Pancreas (tissue), 10 donors: ENCODE measurements around the gene CFAP410. TPM values are rescaled to one million over a fixed set of nuclear protein-coding genes. Genes with fewer than 3 reads are reported as not detected.

Experiments
- ATAC-seq, 4 donors: fragments of 200-7000 bp; cut with Tn5 transposase; one replicate each; pipeline versions ENCODE4 v1.8.0 to v1.9.1; 2020; ENCODE audit warnings: mild to moderate bottlenecking in 4 of 4, moderate library complexity in 4 of 4
- DNase-seq, 6 donors: peaks; one replicate each; pipeline ENCODE4 v3.0.0-alpha.2; 2020
- FAIRE-seq: peaks from 2 replicates; lab custom pipeline; 2012; peaks lifted over from hg19 to GRCh38; lab: Jason Lieb, UNC
- H3K27ac ChIP-seq, 4 donors: fragments of 200-600 bp; sonication (generic); 1 replicate in 3 of 4; 2 replicates in 1 of 4; pipeline versions ENCODE4 v1.5.0 to v1.8.0; 2020
- H3K27me3 ChIP-seq, 4 donors: fragments of 200-600 bp; one replicate each; pipeline ENCODE4 v1.8.0; 2021
- H3K36me3 ChIP-seq, 3 donors: fragments of 200-600 bp; sonication (generic) in 1 of 3; one replicate each; pipeline versions ENCODE4 v1.5.0 to v1.8.0; 2020 to 2021
- H3K4me1 ChIP-seq, 3 donors: fragments of 200-600 bp; one replicate each; pipeline ENCODE4 v1.8.0; 2021
- H3K4me3 ChIP-seq, 4 donors: fragments of 200-600 bp; sonication (generic) in 2 of 4; one replicate each; pipeline versions ENCODE4 v1.5.0 to v1.8.0; 2020 to 2021
- H3K9me3 ChIP-seq, 4 donors: fragments of 200-600 bp; one replicate each; pipeline ENCODE4 v1.8.0; 2021
- WGBS, 2 donors: extraction: QIAGEN DNeasy Blood & Tissue Kit; methylation state at CpG; one replicate each; pipeline ENCODE4 v1.1.7; 2013; 5-methylcytosine and 5-hydroxymethylcytosine counted together
- intact Hi-C, 3 donors: fragments of 100-400 bp; cut with DNase I; formaldehyde crosslinking; loops; one replicate each; pipeline versions ENCODE4 v1.11.1 to v1.14.2; 2022
- polyA plus RNA-seq, 2 donors: library from polyadenylated mRNA; stranded (reverse); fragments of 200-250 nt; gene quantifications; one replicate each; pipeline ENCODE4 v1.2.3, GENCODE V29; 2013
- total RNA-seq, 6 donors: library from RNA; stranded (reverse); fragmentation: NEBNext Ultra II Directional in 4 of 6; extraction: Animal tissue kit (Norgen Biotek cat#: 25700) in 4 of 6; gene quantifications; one replicate each; pipeline versions ENCODE4 v1.2.1 to v1.2.4, GENCODE V29; 2021 to 2023
- TF ChIP-seq, protein P1 (sequence below), 4 donors: fragments of 200-600 bp; sonication (generic) in 3 of 4; IDR thresholded peaks; one replicate each; pipeline versions ENCODE4 v1.5.0 to v1.8.0; 2021; ENCODE audit warnings: antibody characterized with exemption in 4 of 4
- donor health status: healthy with polysubstance abuse.
- donor health status: DM: no; HTN: no; CAD: no; lungs with moderate emphysema.
- donor health status: DM: no; HTN: no; CAD: no.
- donor health status: control.
- donor health status: control.
- donor health status: Bipolar disorder and iron deficiency.
- donor health status: DM: yes; HTN: yes; CAD: no.
- donor health status: DM: no; HTN: no; CAD: no.
- donor health status: DM: no; HTN: no; CAD: no.
- donor health status: DM: yes; HTN: yes; CAD: no.

The CFAP410 gene
- total and polyA plus RNA-seq, 8 donors = 10.3 to 118 (median 16.3) TPM

DNA sequence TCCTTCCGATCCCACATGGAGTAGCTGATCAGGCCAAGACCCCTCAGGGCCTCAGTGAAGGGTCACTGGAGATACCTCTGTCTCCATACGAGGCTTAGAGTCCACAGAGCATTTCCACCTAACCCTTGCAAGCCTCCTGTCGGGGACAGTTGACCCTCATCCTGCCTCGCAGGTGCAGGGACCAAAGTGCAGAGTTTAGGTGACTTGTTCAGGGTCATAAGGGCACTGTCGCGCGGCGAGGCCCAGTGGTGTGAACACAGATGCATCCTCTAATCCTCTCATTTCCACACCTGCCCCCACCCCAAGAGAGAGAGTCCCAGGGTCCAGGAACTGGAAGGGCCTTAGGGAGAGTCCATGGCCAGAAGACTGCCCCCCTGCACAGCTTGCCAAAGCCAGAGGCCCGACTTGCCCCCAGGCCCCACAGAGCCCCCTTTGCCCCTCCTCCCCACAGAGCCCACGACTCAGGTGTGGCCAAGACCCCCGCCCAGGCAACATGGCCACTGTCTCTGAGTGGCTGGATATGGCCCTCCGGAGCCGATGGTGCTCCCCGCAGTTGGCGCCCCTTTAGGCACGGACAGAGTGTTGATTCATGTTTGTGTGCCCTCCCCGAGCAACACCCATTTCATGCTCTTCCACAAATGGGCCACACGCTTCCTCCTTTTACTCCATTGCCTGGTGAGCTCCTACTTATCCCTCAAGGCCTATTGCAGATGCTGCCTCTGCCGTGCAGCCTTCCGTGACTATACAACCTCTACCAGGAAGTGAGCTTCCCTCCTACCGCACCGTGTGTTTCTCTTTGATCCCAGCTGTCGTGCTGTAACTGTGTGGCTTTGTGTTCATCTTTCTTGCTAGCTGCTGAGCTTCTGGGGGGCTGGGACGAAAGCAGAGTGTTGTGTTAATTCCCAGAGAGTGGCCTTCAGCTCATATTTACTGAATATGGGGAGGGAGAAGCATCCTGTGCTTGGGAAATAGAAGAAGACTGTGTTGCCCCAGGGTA is 15.9 kb upstream of the CFAP410 start:
- TF ChIP-seq, protein P1, sequence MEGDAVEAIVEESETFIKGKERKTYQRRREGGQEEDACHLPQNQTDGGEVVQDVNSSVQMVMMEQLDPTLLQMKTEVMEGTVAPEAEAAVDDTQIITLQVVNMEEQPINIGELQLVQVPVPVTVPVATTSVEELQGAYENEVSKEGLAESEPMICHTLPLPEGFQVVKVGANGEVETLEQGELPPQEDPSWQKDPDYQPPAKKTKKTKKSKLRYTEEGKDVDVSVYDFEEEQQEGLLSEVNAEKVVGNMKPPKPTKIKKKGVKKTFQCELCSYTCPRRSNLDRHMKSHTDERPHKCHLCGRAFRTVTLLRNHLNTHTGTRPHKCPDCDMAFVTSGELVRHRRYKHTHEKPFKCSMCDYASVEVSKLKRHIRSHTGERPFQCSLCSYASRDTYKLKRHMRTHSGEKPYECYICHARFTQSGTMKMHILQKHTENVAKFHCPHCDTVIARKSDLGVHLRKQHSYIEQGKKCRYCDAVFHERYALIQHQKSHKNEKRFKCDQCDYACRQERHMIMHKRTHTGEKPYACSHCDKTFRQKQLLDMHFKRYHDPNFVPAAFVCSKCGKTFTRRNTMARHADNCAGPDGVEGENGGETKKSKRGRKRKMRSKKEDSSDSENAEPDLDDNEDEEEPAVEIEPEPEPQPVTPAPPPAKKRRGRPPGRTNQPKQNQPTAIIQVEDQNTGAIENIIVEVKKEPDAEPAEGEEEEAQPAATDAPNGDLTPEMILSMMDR (IDR thresholded peaks at IDR 0.05) = no peak
- no peak for ATAC-seq
- DNase-seq = no peak
- FAIRE-seq = no peak
- WGBS, 2 donors = 59 to 70% methylated on average over 24 of the region's 24 CpGs
- H3K9me3 ChIP-seq = no peaks in the 10 kb centered on the region
- H3K36me3 ChIP-seq = no peaks in the 10 kb centered on the region
- no peaks in the 10 kb centered on the region for H3K4me1 ChIP-seq
- H3K4me3 ChIP-seq = no peak overlapping the region
- no peak overlapping the region for H3K27ac ChIP-seq
- intact Hi-C loops = no loop called here
- H3K27me3 ChIP-seq = peaks cover 0 to 5% (median 0%) of the 10 kb centered on the region in 4 donors

GRCh38 chr21:44354001-44354405 is 14.8 kb upstream of the CFAP410 start:
- ATAC-seq (peak in 3 of 4 donors; percentile 6 to 35 (median 17)), DNase-seq (no peak), FAIRE-seq (no peak)
- H3K4me1 ChIP-seq = no peaks in the 10 kb centered on the region
- peaks cover 0 to 5% (median 0%) of the 10 kb centered on the region in 4 donors for H3K27me3 ChIP-seq
- TF ChIP-seq, protein P1 (IDR thresholded peaks at IDR 0.05) = no peak
- peak overlapping the region in 1 of 4 donors; percentile 28 for H3K4me3 ChIP-seq
- H3K36me3 ChIP-seq = no peaks in the 10 kb centered on the region
- peak overlapping the region in 2 of 4 donors; percentile 28 to 58 for H3K27ac ChIP-seq
- intact Hi-C loops = no loop called here
- H3K9me3 ChIP-seq = no peaks in the 10 kb centered on the region
- 55 to 64% methylated on average over 8 of the region's 8 CpGs for WGBS, 2 donors

- Histone ChIP-seq H3K27ac (peak within 1 kb of the TSS in 2 of 4 donors; percentile 28 to 58), H3K36me3 (no peaks in the 10 kb centered on the region), H3K27me3 (peaks cover 0 to 5% (median 0%) of the 10 kb centered on the region in 4 donors), H3K9me3 (no peaks in the 10 kb centered on the region), H3K4me1 (no peaks in the 10 kb centered on the region), H3K4me3 (peak within 1 kb of the TSS in 1 of 4 donors; percentile 28)
- ATAC-seq = peak in 3 of 4 donors; percentile 45 to 71 (median 67)
- no peak for FAIRE-seq
- DNase-seq = peak in 1 of 6 donors; percentile 62
- TF ChIP-seq, protein P1 (IDR thresholded peaks at IDR 0.05) = no peak
- intact Hi-C loops = no loop called here
- 43 to 48% methylated on average over 21 of the region's 21 CpGs for WGBS, 2 donors
These were observed 14.2 kb upstream of the CFAP410 start, which contains the start of gene TRPM2 for GRCh38 chr21:44353191-44353970. Gene TRPM2, plus strand, starts transcription at chr21:44353621. Its CDS starts 80 bp downstream, at chr21:44353701.

DNA sequence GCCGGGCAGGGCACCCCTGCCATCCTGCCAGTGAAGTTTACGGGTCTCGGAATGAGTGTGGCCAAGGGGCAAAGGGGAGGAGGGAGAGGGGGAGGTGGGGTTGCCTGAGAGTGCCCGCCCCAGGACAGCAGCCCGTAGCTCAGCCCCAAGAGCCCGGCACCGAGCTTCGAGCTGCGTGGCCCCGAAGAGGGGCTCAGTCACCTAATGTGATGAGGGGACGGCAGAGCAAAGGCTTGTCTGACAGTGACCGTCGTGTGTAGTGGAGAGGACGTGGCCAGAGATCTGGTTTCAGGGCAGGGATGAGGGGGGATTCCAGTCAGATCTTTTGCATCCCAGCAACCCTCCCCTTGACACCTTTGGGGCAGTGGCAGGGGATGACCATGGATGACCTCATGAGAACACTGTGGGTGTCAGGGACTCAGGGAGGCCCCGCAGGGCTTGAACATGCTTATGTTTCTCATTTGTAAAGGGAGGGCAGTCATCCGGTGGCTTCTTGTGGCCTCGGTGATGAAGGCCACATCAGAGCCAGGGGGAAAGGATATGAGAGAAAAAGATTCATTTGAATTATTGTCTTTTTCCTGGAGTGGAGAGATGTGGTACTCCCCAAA is 13.2 kb upstream of the CFAP410 start:
- intact Hi-C loops = no loop called here
- Histone ChIP-seq H3K27ac (peak overlapping the region in 2 of 4 donors; percentile 28 to 48), H3K4me1 (no peaks in the 10 kb centered on the region), H3K4me3 (no peak overlapping the region), H3K36me3 (no peaks in the 10 kb centered on the region), H3K27me3 (peaks cover 0 to 5% (median 0%) of the 10 kb centered on the region in 4 donors), H3K9me3 (no peaks in the 10 kb centered on the region)
- no peak for FAIRE-seq
- no peak for DNase-seq
- TF ChIP-seq, protein P1 (IDR thresholded peaks at IDR 0.05) = no peak
- 49 to 65% methylated on average over 17 of the region's 17 CpGs for WGBS, 2 donors
- ATAC-seq = no peak
